Muscle of arm (tissue), 14 donors: ENCODE data around the gene AATF. TPM values are rescaled to one million over a fixed set of nuclear protein-coding genes. Genes with fewer than 3 reads are reported as not detected.
A peak's percentile ranks its signal among the peaks of the same experiment; 100 is the strongest.

Source experiments
- DNase-seq: peaks from one replicate; pipeline ENCODE4 v3.0.0-alpha.2; 2013
- long read RNA-seq, 11 donors: transcript quantifications; one replicate each; lab custom pipeline, GENCODE V29; 2026
- polyA plus RNA-seq, 12 donors: library from polyadenylated mRNA; unstranded; fragments of 120-200 nt; gene quantifications; one replicate each; pipeline ENCODE4 v1.2.1, GENCODE V29; 2013; ENCODE audit not compliant: insufficient read length in 12 of 12

The AATF gene
- polyA plus RNA-seq: 10 to 100 TPM in 11 of 12 donors, not detected in 1; 19.8 to 54.2 (median 22.9) TPM
- long read RNA-seq, donor 1, transcript AATF-208 (12 exons, 2,141 nt): major isoform, 5 of 10 reads
- long read RNA-seq, donor 1, partial matches to known transcripts: 0 of 10 reads
- long read RNA-seq, donor 1, other reads (novel, unspliced or antisense): 0 of 10 reads
- long read RNA-seq, donor 2, transcript AATF-208 (12 exons, 2,141 nt): major isoform, 5 of 5 reads
- long read RNA-seq, donor 2, partial matches to known transcripts: 0 of 5 reads
- long read RNA-seq, donor 2, other reads (novel, unspliced or antisense): 0 of 5 reads
- long read RNA-seq, donor 3, partial matches to known transcripts: 0 of 2 reads
- long read RNA-seq, donor 3, other reads (novel, unspliced or antisense): 0 of 2 reads
- long read RNA-seq, donor 4, partial matches to known transcripts: 0 of 3 reads
- long read RNA-seq, donor 4, other reads (novel, unspliced or antisense): 0 of 3 reads
- long read RNA-seq, donor 5, partial matches to known transcripts: 0 of 2 reads
- long read RNA-seq, donor 5, other reads (novel, unspliced or antisense): 0 of 2 reads
- long read RNA-seq, donor 6, partial matches to known transcripts: 0 of 5 reads
- long read RNA-seq, donor 6, other reads (novel, unspliced or antisense): 0 of 5 reads
- long read RNA-seq, donor 7, partial matches to known transcripts: 0 of 2 reads
- long read RNA-seq, donor 7, other reads (novel, unspliced or antisense): 0 of 2 reads
- long read RNA-seq, donor 8, partial matches to known transcripts: 0 of 6 reads
- long read RNA-seq, donor 8, other reads (novel, unspliced or antisense): 0 of 6 reads
- long read RNA-seq, donor 9, partial matches to known transcripts: 0 of 1 reads
- long read RNA-seq, donor 9, other reads (novel, unspliced or antisense): 0 of 1 reads
- long read RNA-seq, donor 10, transcript AATF-208 (12 exons, 2,141 nt): major isoform, 5 of 6 reads
- long read RNA-seq, donor 10, partial matches to known transcripts: 0 of 6 reads
- long read RNA-seq, donor 10, other reads (novel, unspliced or antisense): 0 of 6 reads
- long read RNA-seq, donor 11, transcript AATF-208 (12 exons, 2,141 nt): major isoform, 7 of 8 reads
- long read RNA-seq, donor 11, partial matches to known transcripts: 0 of 8 reads
- long read RNA-seq, donor 11, other reads (novel, unspliced or antisense): 0 of 8 reads

- DNase-seq: peak; percentile 98
Observed at GRCh38 chr17:36948717-36949460, at the start of gene AATF. AATF (plus strand) TSS chr17:36948954; CDS start chr17:36949126, 172 bp downstream.

GRCh38 chr17:36899250-36900159 lies 49.2 kb upstream of the AATF start:
- no peak for DNase-seq

GRCh38 chr17:36900160-36900512 lies 48.6 kb upstream of the AATF start:
- DNase-seq: no peak

GRCh38 chr17:36901506-36901905 lies 47.2 kb upstream of the AATF start:
- DNase-seq: no peak

- no peak for DNase-seq
Observed at GRCh38 chr17:36907407-36907806, 41.3 kb upstream of the AATF start.

- no peak for DNase-seq
Observed at GRCh38 chr17:36910513-36910912, 38.2 kb upstream of the AATF start.

- DNase-seq: no peak
Observed at GRCh38 chr17:36911001-36911400, 37.8 kb upstream of the AATF start.

GRCh38 chr17:36913132-36913531 lies 35.6 kb upstream of the AATF start:
- DNase-seq: no peak

GRCh38 chr17:36918211-36918691 lies 30.5 kb upstream of the AATF start:
- no peak for DNase-seq

- DNase-seq: no peak
Observed at GRCh38 chr17:36919407-36919968, 29.3 kb upstream of the AATF start.

- DNase-seq: no peak
Observed at GRCh38 chr17:36920032-36921005, 28.4 kb upstream of the AATF start.

- DNase-seq: no peak
Observed at GRCh38 chr17:36921095-36921851, 27.5 kb upstream of the AATF start.

- DNase-seq: no peak
Observed at GRCh38 chr17:36922175-36922574, 26.6 kb upstream of the AATF start.

GRCh38 chr17:36923814-36924221 lies 24.9 kb upstream of the AATF start:
- no peak for DNase-seq

- DNase-seq: no peak
Observed at GRCh38 chr17:36926226-36926625, 22.5 kb upstream of the AATF start.

GRCh38 chr17:36926701-36927100 lies 22.1 kb upstream of the AATF start:
- DNase-seq: no peak

GRCh38 chr17:36928471-36929345 lies 20.0 kb upstream of the AATF start:
- no peak for DNase-seq
